Colonic mucosa (tissue), 4 donors: ENCODE data around the gene SWT1. TPM values are rescaled to one million over a fixed set of nuclear protein-coding genes. Genes with fewer than 3 reads are reported as not detected.
"Not testable (repeated sequence)": the region's sequence is repeated elsewhere in the genome, so short reads cannot be mapped to it uniquely, and the experiment has no call there.

Experiments used
- DNase-seq: peaks from one replicate; pipeline ENCODE4 v3.0.0-alpha.2; 2020
- H3K27ac ChIP-seq: fragments of 200-600 bp; one replicate; pipeline ENCODE4 v1.8.0; 2021
- H3K27me3 ChIP-seq: fragments of 200-600 bp; one replicate; pipeline ENCODE4 v1.8.0; 2021
- H3K36me3 ChIP-seq: fragments of 200-600 bp; one replicate; pipeline ENCODE4 v1.8.0; 2021
- H3K4me1 ChIP-seq: fragments of 200-600 bp; one replicate; pipeline ENCODE4 v1.8.0; 2021; ENCODE audit warnings: mild to moderate bottlenecking
- H3K4me3 ChIP-seq: fragments of 200-600 bp; one replicate; pipeline ENCODE4 v1.8.0; 2021
- H3K9ac ChIP-seq, 2 donors: one replicate each; pipeline ENCODE4 v1.7.0; 2013; ENCODE audit warnings: control low read depth in 2 of 2, low read depth in 2 of 2, low read length in 2 of 2
- H3K9me3 ChIP-seq: fragments of 200-600 bp; one replicate; pipeline ENCODE4 v1.8.0; 2021
- intact Hi-C: fragments of 100-400 bp; cut with DNase I; formaldehyde crosslinking; loops from one replicate; pipeline ENCODE4 v1.14.1; 2022
- total RNA-seq, 2 donors: library from RNA; stranded (reverse); fragmentation: NEBNext Ultra II Directional in 1 of 2; extraction: Animal tissue kit (Norgen Biotek cat#: 25700) in 1 of 2; gene quantifications; one replicate each; pipeline ENCODE4 v1.2.1, GENCODE V29; 2021
- TF ChIP-seq, protein P1 (sequence below): fragments of 200-600 bp; IDR thresholded peaks from one replicate; pipeline ENCODE4 v1.8.0; 2022; ENCODE audit warnings: antibody characterized with exemption, mild to moderate bottlenecking
- donor health status: healthy.
- donor health status: DM: no; HTN: no; CAD: no.
- donor health status: DM: no; HTN: no; CAD: no.

The SWT1 gene
- total RNA-seq, 2 donors from 2014 or later, result 3.4 to 5.7 TPM

DNA sequence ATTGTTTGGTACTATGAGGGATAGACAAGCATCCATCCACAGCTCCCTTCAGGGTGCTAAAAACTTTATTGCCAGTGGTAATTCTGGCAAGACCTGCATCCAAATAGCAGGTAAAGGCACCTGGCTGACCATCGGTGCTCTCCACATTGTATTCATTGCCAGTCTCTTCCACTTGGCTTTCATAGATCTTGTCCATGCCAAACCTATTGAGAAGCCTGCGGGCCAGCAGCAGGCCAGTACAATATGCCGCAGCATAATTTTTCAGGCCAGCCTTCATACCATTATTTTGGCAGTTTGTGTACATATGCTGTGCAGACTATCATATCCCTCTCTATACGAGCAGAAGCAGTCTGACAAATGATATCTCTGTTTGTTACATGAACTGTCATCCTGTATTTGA is 70.2 kb downstream of the SWT1 start:
- H3K9me3 ChIP-seq, result no peaks in the 10 kb centered on the region
- intact Hi-C loops, result no loop called here

DNA sequence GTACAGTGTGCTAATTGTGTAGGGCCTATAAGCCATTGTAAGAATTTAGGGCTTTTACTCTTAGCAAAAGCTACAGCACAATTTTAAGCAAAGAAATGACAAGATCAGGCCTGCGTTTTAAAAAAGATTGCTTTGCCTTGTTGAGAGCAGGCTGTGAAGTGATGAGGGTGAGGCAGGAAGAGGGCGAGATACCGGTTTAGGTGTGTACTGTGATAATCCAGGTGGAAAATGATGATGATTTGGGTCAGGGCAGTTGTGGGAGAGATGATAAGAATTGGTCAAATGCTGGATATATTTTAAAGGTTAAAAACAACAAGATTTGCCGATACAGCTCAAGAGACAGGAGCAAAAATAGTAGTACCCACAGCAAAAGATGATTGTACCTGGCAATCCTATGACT is 72.0 kb downstream of the SWT1 start:
- TF ChIP-seq, protein P1, sequence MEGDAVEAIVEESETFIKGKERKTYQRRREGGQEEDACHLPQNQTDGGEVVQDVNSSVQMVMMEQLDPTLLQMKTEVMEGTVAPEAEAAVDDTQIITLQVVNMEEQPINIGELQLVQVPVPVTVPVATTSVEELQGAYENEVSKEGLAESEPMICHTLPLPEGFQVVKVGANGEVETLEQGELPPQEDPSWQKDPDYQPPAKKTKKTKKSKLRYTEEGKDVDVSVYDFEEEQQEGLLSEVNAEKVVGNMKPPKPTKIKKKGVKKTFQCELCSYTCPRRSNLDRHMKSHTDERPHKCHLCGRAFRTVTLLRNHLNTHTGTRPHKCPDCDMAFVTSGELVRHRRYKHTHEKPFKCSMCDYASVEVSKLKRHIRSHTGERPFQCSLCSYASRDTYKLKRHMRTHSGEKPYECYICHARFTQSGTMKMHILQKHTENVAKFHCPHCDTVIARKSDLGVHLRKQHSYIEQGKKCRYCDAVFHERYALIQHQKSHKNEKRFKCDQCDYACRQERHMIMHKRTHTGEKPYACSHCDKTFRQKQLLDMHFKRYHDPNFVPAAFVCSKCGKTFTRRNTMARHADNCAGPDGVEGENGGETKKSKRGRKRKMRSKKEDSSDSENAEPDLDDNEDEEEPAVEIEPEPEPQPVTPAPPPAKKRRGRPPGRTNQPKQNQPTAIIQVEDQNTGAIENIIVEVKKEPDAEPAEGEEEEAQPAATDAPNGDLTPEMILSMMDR, result no peak
- no peak overlapping the region for H3K27ac ChIP-seq

More for the DNA sequence above, 70.2 kb downstream of the SWT1 start:
- Histone ChIP-seq H3K27ac (no peak overlapping the region), H3K4me1 (no peaks in the 10 kb centered on the region), H3K27me3 (no peaks in the 10 kb centered on the region), H3K9ac (no peak overlapping the region), H3K4me3 (no peak overlapping the region), H3K36me3 (no peaks in the 10 kb centered on the region)
- TF ChIP-seq, protein P1, result no peak
- no peak for DNase-seq

DNA sequence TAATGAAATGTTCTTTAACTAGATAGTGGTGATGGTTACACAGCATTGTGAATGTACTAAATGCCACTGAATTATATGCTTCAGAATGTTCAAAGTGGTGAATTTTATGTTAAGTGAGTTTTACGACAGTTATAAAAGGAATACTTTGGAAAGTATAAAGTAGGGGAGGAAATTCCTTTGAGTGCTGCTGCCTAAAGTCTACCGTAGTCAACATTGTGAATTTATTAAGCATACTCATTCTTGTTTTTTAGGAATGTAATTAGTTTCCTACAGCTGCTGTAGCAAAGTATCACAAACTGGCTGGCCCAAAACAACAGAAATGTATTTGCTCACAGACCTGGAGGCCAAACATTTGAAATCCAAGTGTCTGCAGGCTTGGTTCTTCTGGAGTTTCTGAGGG is 73.0 kb downstream of the SWT1 start:
- TF ChIP-seq, protein P1, result no peak
- Histone ChIP-seq H3K36me3 (no peaks in the 10 kb centered on the region), H3K4me1 (no peaks in the 10 kb centered on the region), H3K27ac (no peak overlapping the region), H3K4me3 (no peak overlapping the region), H3K9me3 (no peaks in the 10 kb centered on the region), H3K9ac (no peak overlapping the region), H3K27me3 (no peaks in the 10 kb centered on the region)
- intact Hi-C loops, result no loop called here
- DNase-seq, result no peak

More for the DNA sequence above, 72.0 kb downstream of the SWT1 start:
- Histone ChIP-seq H3K9me3 (no peaks in the 10 kb centered on the region), H3K27me3 (no peaks in the 10 kb centered on the region), H3K4me1 (no peaks in the 10 kb centered on the region), H3K9ac (no peak overlapping the region), H3K36me3 (no peaks in the 10 kb centered on the region), H3K4me3 (no peak overlapping the region)
- no peak for DNase-seq
- intact Hi-C loops, result no loop called here

DNA sequence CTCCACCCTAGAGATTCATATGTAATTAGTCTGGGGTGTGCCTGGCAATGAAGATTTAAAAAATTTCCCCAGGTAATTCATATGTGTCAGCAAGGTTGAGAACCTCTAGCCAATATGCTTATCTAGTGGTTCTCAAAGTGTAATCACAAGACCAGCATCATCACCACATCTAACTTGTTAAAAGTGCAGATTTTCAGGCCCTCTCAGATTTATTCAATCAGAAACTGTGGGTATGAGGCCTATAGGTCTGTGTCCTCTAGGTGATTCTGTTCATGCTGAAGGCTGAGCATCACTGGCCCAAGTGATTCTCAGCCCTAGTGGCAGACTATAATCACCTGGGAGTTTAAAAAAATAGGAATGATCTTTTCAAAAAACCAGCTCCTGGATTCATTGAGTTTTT is 75.9 kb downstream of the SWT1 start:
- H3K27ac ChIP-seq, result no peak overlapping the region
- no peaks in the 10 kb centered on the region for H3K9me3 ChIP-seq
- no peaks in the 10 kb centered on the region for H3K36me3 ChIP-seq
- TF ChIP-seq, protein P1, result no peak
- H3K27me3 ChIP-seq, result no peaks in the 10 kb centered on the region
- intact Hi-C loops, result no loop called here
- H3K9ac ChIP-seq, result no peak overlapping the region
- H3K4me1 ChIP-seq, result no peaks in the 10 kb centered on the region
- H3K4me3 ChIP-seq, result no peak overlapping the region
- DNase-seq, result no peak

DNA sequence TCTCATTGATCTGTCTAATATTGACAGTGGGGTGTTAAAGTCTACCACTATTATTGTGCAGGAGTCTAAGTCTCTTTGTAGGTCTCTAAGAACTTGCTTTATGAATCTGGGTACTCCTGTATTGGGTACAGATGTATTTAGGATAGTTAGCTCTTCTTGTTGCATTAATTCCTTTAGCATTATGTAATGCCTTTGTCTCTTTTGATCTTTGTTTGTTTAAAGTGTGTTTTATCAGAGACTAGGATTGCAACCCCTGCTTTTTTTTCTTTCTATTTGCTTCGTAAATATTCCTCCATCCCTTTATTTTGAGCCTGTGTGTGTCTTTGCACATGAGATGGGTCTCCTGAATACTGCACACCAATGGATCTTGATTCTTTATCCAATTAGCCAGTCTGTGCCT is 77.2 kb downstream of the SWT1 start:
- intact Hi-C loops, H3K36me3 ChIP-seq, H3K9ac ChIP-seq, H3K4me1 ChIP-seq, H3K4me3 ChIP-seq, H3K27me3 ChIP-seq, DNase-seq, H3K27ac ChIP-seq, H3K9me3 ChIP-seq: not testable (repeated sequence)

DNA sequence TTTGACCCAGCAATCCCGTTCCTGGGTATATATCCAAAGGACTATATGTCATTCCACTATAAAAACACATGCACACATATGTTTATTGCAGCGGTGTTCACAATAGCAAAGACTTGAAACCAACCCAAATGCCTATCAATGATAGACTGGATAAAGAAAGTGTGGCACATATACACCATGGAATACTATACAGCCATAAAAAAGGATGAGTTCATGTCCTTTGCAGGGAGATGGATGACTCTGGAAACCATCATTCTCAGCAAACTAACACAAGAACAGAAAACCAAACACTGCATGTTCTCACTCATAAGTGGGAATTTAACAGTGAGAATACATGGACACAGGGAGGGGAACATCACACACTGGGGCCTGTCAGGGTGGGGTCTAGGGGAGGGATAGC is 80.2 kb downstream of the SWT1 start:
- H3K36me3 ChIP-seq, H3K4me3 ChIP-seq, H3K27ac ChIP-seq, H3K9ac ChIP-seq, H3K9me3 ChIP-seq, intact Hi-C loops, H3K4me1 ChIP-seq, H3K27me3 ChIP-seq, DNase-seq: not testable (repeated sequence)

DNA sequence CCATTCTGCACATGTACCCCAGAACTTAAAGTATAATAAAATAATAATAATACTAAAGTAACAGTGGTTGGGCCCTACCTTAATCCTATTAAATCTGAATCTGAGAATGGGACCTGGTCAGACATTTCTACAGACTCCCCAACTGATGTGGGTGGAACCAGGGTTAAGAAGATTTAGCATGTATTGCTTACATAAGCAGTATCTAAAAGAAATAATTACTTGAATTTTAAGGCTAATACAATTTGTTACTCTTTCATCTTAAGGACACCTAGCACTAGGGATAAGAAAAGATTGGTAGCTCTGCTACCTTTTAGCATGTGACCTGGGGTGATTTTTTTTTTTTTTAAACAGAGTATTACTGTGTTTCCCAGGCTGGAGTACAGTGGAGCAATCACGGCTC is 80.7 kb downstream of the SWT1 start:
- Histone ChIP-seq H3K4me3 (no peak overlapping the region), H3K27ac (no peak overlapping the region), H3K9me3 (no peaks in the 10 kb centered on the region), H3K36me3 (no peaks in the 10 kb centered on the region), H3K27me3 (no peaks in the 10 kb centered on the region), H3K4me1 (no peaks in the 10 kb centered on the region), H3K9ac (no peak overlapping the region)
- no peak for DNase-seq
- TF ChIP-seq, protein P1, result no peak
- intact Hi-C loops, result no loop called here
